HG03354 (cell line): ENCODE results near the gene SMYD3.
"Not testable (repeated sequence)": the region's sequence is repeated elsewhere in the genome, so short reads cannot be mapped to it uniquely, and the experiment has no call there.

Source experiments
- ATAC-seq: cut with Tn5 transposase; IDR thresholded peaks from one replicate; pipeline ENCODE4 v1.9.1; 2021; ENCODE audit warnings: mild to moderate bottlenecking; ENCODE audit not compliant: unreplicated experiment, poor library complexity, severe bottlenecking

SMYD3 gene

GRCh38 chr1:246104927-246105326, 402.2 kb downstream of the SMYD3 start:
- ATAC-seq = no peak

GRCh38 chr1:246099570-246099969, 407.5 kb downstream of the SMYD3 start:
- no peak for ATAC-seq

GRCh38 chr1:246096356-246096755, 410.7 kb downstream of the SMYD3 start:
- ATAC-seq = no peak

- no peak for ATAC-seq
Measured at GRCh38 chr1:246095443-246095842, 411.6 kb downstream of the SMYD3 start.

- no peak for ATAC-seq
Measured at GRCh38 chr1:246093230-246093629, 413.8 kb downstream of the SMYD3 start.

- no peak for ATAC-seq
Measured at GRCh38 chr1:246092136-246092535, 414.9 kb downstream of the SMYD3 start.

- no peak for ATAC-seq
Measured at GRCh38 chr1:246091477-246091876, 415.6 kb downstream of the SMYD3 start.

GRCh38 chr1:246086191-246086590, 420.9 kb downstream of the SMYD3 start:
- ATAC-seq = no peak

GRCh38 chr1:246083416-246083815, 423.7 kb downstream of the SMYD3 start:
- no peak for ATAC-seq

GRCh38 chr1:246081856-246082668, 425.0 kb downstream of the SMYD3 start:
- ATAC-seq = no peak

- no peak for ATAC-seq
Measured at GRCh38 chr1:246081138-246081702, 425.9 kb downstream of the SMYD3 start.

- ATAC-seq = no peak
Measured at GRCh38 chr1:246080031-246080430, 427.0 kb downstream of the SMYD3 start.

GRCh38 chr1:246078888-246079252, 428.2 kb downstream of the SMYD3 start:
- no peak for ATAC-seq

- ATAC-seq = no peak
Measured at GRCh38 chr1:246078126-246078887, 428.8 kb downstream of the SMYD3 start.

GRCh38 chr1:246077476-246077875, 429.6 kb downstream of the SMYD3 start:
- no peak for ATAC-seq

GRCh38 chr1:246074421-246074820, 432.7 kb downstream of the SMYD3 start:
- no peak for ATAC-seq

GRCh38 chr1:246072456-246072955, 434.6 kb downstream of the SMYD3 start:
- no peak for ATAC-seq

GRCh38 chr1:246071981-246072380, 435.1 kb downstream of the SMYD3 start:
- ATAC-seq = not testable (repeated sequence)

- ATAC-seq = not testable (repeated sequence)
Measured at GRCh38 chr1:246071561-246071960, 435.5 kb downstream of the SMYD3 start.

GRCh38 chr1:246069581-246069980, 437.5 kb downstream of the SMYD3 start:
- no peak for ATAC-seq
